22Rv1 (cell line): ENCODE data around the gene PDGFD.

ENCODE experiments used
- ZFX ChIP-seq: fragments of 450-650 bp; IDR thresholded peaks from 2 replicates; pipeline ENCODE4 v1.6.1; 2017; ENCODE audit warnings: antibody characterized with exemption, borderline replicate concordance
- TF ChIP-seq, protein P1 (sequence below): fragments of 450-650 bp; IDR thresholded peaks from 2 replicates; pipeline ENCODE4 v1.5.1; 2017; ENCODE audit warnings: mild to moderate bottlenecking

- TF ChIP-seq, protein P1, sequence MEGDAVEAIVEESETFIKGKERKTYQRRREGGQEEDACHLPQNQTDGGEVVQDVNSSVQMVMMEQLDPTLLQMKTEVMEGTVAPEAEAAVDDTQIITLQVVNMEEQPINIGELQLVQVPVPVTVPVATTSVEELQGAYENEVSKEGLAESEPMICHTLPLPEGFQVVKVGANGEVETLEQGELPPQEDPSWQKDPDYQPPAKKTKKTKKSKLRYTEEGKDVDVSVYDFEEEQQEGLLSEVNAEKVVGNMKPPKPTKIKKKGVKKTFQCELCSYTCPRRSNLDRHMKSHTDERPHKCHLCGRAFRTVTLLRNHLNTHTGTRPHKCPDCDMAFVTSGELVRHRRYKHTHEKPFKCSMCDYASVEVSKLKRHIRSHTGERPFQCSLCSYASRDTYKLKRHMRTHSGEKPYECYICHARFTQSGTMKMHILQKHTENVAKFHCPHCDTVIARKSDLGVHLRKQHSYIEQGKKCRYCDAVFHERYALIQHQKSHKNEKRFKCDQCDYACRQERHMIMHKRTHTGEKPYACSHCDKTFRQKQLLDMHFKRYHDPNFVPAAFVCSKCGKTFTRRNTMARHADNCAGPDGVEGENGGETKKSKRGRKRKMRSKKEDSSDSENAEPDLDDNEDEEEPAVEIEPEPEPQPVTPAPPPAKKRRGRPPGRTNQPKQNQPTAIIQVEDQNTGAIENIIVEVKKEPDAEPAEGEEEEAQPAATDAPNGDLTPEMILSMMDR, result no peak
- no peak for TF ChIP-seq ZFX
These were observed 17.5 kb downstream of the PDGFD start for GRCh38 chr11:104146421-104146820.
